ENCODE results near the gene RITA1. TPM values are rescaled to one million over a fixed set of nuclear protein-coding genes. Genes with fewer than 3 reads are reported as not detected.
"Not testable (repeated sequence)": the region's sequence is repeated elsewhere in the genome, so short reads cannot be mapped to it uniquely, and the experiment has no call there.

RITA1 gene
- total and polyA plus RNA-seq, 4 donors, result 9.1 to 19.7 (median 14.3) TPM

- no peak for DNase-seq
Measured at GRCh38 chr12:113202300-113203075, 17.0 kb downstream of the RITA1 start.

GRCh38 chr12:113203852-113204760 is 18.6 kb downstream of the RITA1 start:
- no peak for ATAC-seq (ENCODE audit: insufficient read depth, low FRiP score)
- no peak for TF ChIP-seq CTCF (IDR thresholded peaks at IDR 0.05; ENCODE audit: control extremely low read depth, extremely low read depth)
- no peak overlapping the region for H3K4me3 ChIP-seq
- H3K27ac ChIP-seq (ENCODE audit: low read depth in 1 of 2, low read length in 1 of 2), result no peak overlapping the region
- DNase-seq, result no peak
- H3K9me3 ChIP-seq (ENCODE audit: control insufficient read depth in 4 of 4, insufficient read depth in 3 of 4, low read length in 3 of 4), result peaks cover 0 to 3% (median 0%) of the 10 kb centered on the region in 4 donors
- no peaks in the 10 kb centered on the region for H3K36me3 ChIP-seq (ENCODE audit: control insufficient read depth in 4 of 4, insufficient read depth in 4 of 4, low read length in 4 of 4)
- no peaks in the 10 kb centered on the region for H3K27me3 ChIP-seq (ENCODE audit: control insufficient read depth in 3 of 3, insufficient read depth in 3 of 3, low read length in 2 of 3)
- no peak overlapping the region for H3K9ac ChIP-seq (ENCODE audit: insufficient read depth in 1 of 2, low read length in 2 of 2)
- WGBS, 2 donors, result 78 to 85% methylated on average over 8 of the region's 8 CpGs
- peaks cover 0 to 8% (median 1%) of the 10 kb centered on the region in 5 donors for H3K4me1 ChIP-seq (ENCODE audit: control insufficient read depth in 5 of 5, insufficient read depth in 5 of 5, low read length in 5 of 5)

More at GRCh38 chr12:113202300-113203075, 17.0 kb downstream of the RITA1 start:
- WGBS, 2 donors, result 68 to 90% methylated on average over 4 of the region's 4 CpGs
- no peaks in the 10 kb centered on the region for H3K4me1 ChIP-seq (ENCODE audit: control insufficient read depth in 5 of 5, insufficient read depth in 5 of 5, low read length in 5 of 5)
- TF ChIP-seq CTCF (IDR thresholded peaks at IDR 0.05; ENCODE audit: control extremely low read depth, extremely low read depth), result no peak
- no peak overlapping the region for H3K4me3 ChIP-seq
- no peak overlapping the region for H3K27ac ChIP-seq (ENCODE audit: low read depth in 1 of 2, low read length in 1 of 2)
- H3K36me3 ChIP-seq (ENCODE audit: control insufficient read depth in 4 of 4, insufficient read depth in 4 of 4, low read length in 4 of 4), result no peaks in the 10 kb centered on the region
- H3K9me3 ChIP-seq (ENCODE audit: control insufficient read depth in 4 of 4, insufficient read depth in 3 of 4, low read length in 3 of 4), result peaks cover 0 to 3% (median 0%) of the 10 kb centered on the region in 4 donors
- H3K27me3 ChIP-seq (ENCODE audit: control insufficient read depth in 3 of 3, insufficient read depth in 3 of 3, low read length in 2 of 3), result no peaks in the 10 kb centered on the region
- H3K9ac ChIP-seq (ENCODE audit: insufficient read depth in 1 of 2, low read length in 2 of 2), result no peak overlapping the region
- no peak for ATAC-seq (ENCODE audit: insufficient read depth, low FRiP score)

GRCh38 chr12:113204804-113205203 is 19.3 kb downstream of the RITA1 start:
- H3K9ac ChIP-seq (ENCODE audit: insufficient read depth in 1 of 2, low read length in 2 of 2), result no peak overlapping the region
- H3K27me3 ChIP-seq (ENCODE audit: control insufficient read depth in 3 of 3, insufficient read depth in 3 of 3, low read length in 2 of 3), result no peaks in the 10 kb centered on the region
- DNase-seq (no peak), ATAC-seq (ENCODE audit: insufficient read depth, low FRiP score) (no peak)
- H3K9me3 ChIP-seq (ENCODE audit: control insufficient read depth in 4 of 4, insufficient read depth in 3 of 4, low read length in 3 of 4), result peaks cover 0 to 3% (median 0%) of the 10 kb centered on the region in 4 donors
- 83 to 86% methylated on average over 3 of the region's 3 CpGs for WGBS, 2 donors
- H3K27ac ChIP-seq (ENCODE audit: low read depth in 1 of 2, low read length in 1 of 2), result no peak overlapping the region
- H3K4me1 ChIP-seq (ENCODE audit: control insufficient read depth in 5 of 5, insufficient read depth in 5 of 5, low read length in 5 of 5), result peaks cover 0 to 8% (median 1%) of the 10 kb centered on the region in 5 donors
- TF ChIP-seq CTCF (IDR thresholded peaks at IDR 0.05; ENCODE audit: control extremely low read depth, extremely low read depth), result no peak
- H3K36me3 ChIP-seq (ENCODE audit: control insufficient read depth in 4 of 4, insufficient read depth in 4 of 4, low read length in 4 of 4), result no peaks in the 10 kb centered on the region
- no peak overlapping the region for H3K4me3 ChIP-seq

- H3K9me3 ChIP-seq (ENCODE audit: control insufficient read depth in 4 of 4, insufficient read depth in 3 of 4, low read length in 3 of 4); H3K9ac ChIP-seq (ENCODE audit: insufficient read depth in 1 of 2, low read length in 2 of 2); H3K36me3 ChIP-seq (ENCODE audit: control insufficient read depth in 4 of 4, insufficient read depth in 4 of 4, low read length in 4 of 4); H3K4me1 ChIP-seq (ENCODE audit: control insufficient read depth in 5 of 5, insufficient read depth in 5 of 5, low read length in 5 of 5); H3K27me3 ChIP-seq (ENCODE audit: control insufficient read depth in 3 of 3, insufficient read depth in 3 of 3, low read length in 2 of 3); H3K4me3 ChIP-seq; DNase-seq; ATAC-seq (ENCODE audit: insufficient read depth, low FRiP score); H3K27ac ChIP-seq (ENCODE audit: low read depth in 1 of 2, low read length in 1 of 2): not testable (repeated sequence)
- 98 to 100% methylated on average over 5 of the region's 5 CpGs for WGBS, 2 donors
Measured at GRCh38 chr12:113206802-113207201, 21.3 kb downstream of the RITA1 start.
